Suprapubic skin (tissue), 4 donors: ENCODE data around the gene GRB10.

Experiments
- CTCF ChIP-seq, 2 donors: fragments of 200-600 bp in 1 of 2; fragments of 450-650 bp in 1 of 2; sonication (generic) in 1 of 2; IDR thresholded peaks; one replicate each; pipeline ENCODE4 v1.5.1; 2016 to 2019; ENCODE audit warnings: antibody characterized with exemption in 2 of 2, mild to moderate bottlenecking in 1 of 2, moderate library complexity in 1 of 2
- EP300 ChIP-seq: sonication (generic); formaldehyde crosslinking; IDR thresholded peaks from one replicate; pipeline ENCODE4 v1.6.1; 2017; ENCODE audit warnings: antibody characterized with exemption
- POLR2AphosphoS5 ChIP-seq, 3 donors: sonication (generic); formaldehyde crosslinking; IDR thresholded peaks; one replicate each; pipeline ENCODE4 v1.6.1; 2017; ENCODE audit warnings: antibody characterized with exemption in 3 of 3

GRCh38 chr7:50554431-50555322 is 228.0 kb downstream of the GRB10 start:
- TF ChIP-seq EP300 (no peak), CTCF (IDR thresholded peaks at IDR 0.05) (no peak), POLR2AphosphoS5 (IDR thresholded peaks at IDR 0.05) (no peak)
